CD4-positive, alpha-beta T cell treated with Interleukin-17A for 1 hour (primary cell): ENCODE measurements around the gene ABCB11.
"Not testable (repeated sequence)": the region's sequence is repeated elsewhere in the genome, so short reads cannot be mapped to it uniquely, and the experiment has no call there.

Source experiments
- DNase-seq: peaks from one replicate; pipeline ENCODE4 v3.0.0-alpha.2; 2020

ABCB11 gene

GRCh38 chr2:169031202-169031601 is at the start of gene ABCB11:
ABCB11 (minus strand) TSS chr2:169031324; CDS start chr2:169018125, 13,199 bp downstream.
- no peak for DNase-seq

- DNase-seq, result no peak
Observed at GRCh38 chr2:169080250-169081069, 49.3 kb upstream of the ABCB11 start.

DNA sequence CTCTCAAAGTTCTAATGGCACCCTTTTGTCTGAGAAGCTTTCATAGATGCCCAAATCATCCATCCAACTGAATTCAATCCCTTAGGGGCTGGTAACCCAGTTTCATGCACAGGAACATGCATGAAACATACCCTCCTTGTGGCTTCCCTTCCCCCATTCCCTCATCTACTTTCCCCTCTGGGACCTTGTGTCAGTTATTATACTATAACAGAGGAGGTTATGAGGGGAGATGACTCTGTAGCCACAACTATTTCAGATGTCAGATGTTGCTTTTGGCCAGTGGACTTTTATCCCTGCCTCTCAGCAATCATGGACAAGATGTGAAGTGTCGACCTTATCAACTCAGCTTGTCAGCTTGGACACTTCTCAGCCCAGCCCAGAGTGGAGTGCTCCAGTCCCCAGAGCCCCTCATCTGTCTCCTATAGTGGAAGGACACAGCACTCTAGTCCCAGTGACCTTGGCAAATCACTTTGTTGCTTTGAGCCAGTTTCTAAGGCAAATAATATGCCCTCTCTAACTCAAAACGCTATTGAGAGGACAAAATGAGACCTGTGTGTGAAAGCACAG is 46.6 kb upstream of the ABCB11 start:
- no peak for DNase-seq

DNA sequence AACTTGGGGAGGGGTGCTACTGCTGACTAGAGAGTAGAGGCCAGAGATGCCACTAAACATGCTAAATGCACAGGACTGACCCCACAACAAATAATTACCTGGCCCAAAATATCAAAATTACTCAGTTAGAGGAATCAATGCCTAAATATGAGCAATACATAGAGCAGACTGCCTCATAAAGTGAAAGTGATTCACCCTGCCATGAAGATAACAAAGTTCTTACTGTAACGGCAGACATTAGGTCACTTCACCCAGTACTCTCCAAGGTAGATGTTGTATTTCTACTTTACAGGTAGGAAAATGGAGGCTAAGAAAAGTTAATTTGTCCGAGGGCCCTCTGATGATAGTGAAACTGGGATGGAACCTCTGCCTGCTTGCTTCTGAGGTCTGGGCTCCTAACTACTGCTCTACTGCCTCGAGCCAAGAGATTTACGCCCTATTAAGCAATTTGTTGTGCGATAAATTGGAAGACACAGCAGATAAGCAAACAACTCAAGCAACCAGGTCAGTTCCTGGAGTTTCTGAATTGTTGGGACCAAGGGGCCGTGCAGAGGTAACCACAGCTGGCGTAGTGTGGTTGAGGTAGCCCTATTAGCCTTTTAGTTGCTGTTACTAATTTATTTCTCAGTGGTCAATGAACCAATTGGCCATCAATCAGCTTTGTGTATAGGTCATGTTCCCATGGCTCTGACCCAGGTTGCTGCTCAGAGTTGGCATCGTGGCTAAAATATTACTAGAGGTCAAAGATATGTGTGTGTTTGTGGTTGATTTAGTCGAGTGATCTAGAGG is 43.0 kb upstream of the ABCB11 start:
- DNase-seq, result no peak

- no peak for DNase-seq
Observed at GRCh38 chr2:169073211-169073962, 42.3 kb upstream of the ABCB11 start.

- DNase-seq, result no peak
Observed at GRCh38 chr2:169072163-169072925, 41.2 kb upstream of the ABCB11 start.

- DNase-seq, result no peak
Observed at GRCh38 chr2:169071455-169071854, 40.3 kb upstream of the ABCB11 start.

DNA sequence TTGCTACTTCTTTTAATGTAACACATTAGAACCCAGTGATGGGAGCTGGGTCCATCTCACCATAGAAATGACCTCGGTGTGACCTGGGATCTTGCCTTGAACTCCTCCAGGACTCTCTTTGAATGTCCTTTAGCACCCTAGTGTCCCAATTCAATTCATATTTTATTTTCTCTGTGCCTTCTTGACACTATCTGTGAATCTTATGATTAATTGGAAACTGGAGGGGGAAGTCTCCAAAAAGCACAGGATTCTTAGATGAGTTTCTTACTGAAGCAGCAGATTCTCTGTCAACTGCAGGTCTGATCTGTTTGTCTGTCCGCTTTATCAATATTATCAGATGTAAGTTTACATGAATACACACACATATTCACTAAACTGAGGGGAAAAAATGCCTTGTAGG is 38.7 kb upstream of the ABCB11 start:
- DNase-seq, result no peak

GRCh38 chr2:169069341-169069740 is 38.2 kb upstream of the ABCB11 start, which contains the start of gene DHRS9:
DHRS9 (plus strand) TSS chr2:169069563; CDS start chr2:169081582, 12,019 bp downstream.
- no peak for DNase-seq

- DNase-seq, result no peak
Observed at GRCh38 chr2:169066897-169067296, 35.8 kb upstream of the ABCB11 start.

DNA sequence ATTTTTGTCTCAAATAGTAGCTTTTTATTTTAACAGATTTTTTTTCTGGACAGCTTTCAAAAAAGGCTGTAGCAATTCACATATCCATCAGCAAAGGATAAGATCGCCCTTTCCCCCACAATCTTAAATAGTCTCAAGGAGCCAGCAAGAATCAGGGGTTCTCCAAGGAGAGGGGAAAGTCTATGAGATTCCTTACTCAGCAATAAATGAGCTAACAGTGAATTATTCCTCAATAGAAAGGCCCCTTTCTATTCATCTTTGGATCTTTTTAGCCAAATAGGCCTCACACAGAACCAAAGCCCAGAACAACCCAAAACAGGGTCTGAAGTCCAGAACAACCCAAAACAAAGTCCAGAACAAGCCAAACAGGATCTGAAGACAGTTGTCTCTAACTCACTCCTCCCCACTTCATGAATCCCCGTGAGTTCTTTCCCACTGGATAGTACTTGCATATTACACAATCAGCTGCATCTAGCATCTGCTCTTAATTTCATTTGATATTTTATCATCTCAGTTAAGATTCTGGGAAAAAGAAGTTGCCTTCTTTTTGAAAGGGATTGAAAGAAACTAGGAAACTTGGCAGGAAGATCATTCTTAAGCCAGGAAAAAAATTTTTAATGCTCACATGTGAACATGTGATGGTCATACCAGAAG is 34.9 kb upstream of the ABCB11 start:
- DNase-seq, result no peak

DNA sequence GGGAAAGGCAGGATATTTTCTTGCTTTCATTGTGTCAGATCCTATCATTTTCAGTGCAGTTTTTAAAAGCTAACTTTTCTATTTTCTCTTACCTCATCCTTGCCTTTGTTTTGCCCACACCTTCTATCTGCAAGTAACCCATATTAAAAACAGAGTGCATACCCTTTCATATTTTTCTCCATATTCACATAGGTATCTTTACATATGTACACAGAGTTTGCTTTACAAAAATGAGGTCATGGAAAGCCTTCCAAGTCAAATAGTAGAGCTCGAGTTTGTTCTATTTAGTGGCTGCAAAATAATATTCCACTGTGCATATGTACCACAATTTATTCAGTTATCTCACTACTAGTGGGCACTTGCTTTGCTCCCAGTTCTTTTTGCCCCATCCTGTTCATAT is 34.3 kb upstream of the ABCB11 start:
- DNase-seq, result no peak

GRCh38 chr2:169064199-169064598 is 33.1 kb upstream of the ABCB11 start:
- not testable (repeated sequence) for DNase-seq

DNA sequence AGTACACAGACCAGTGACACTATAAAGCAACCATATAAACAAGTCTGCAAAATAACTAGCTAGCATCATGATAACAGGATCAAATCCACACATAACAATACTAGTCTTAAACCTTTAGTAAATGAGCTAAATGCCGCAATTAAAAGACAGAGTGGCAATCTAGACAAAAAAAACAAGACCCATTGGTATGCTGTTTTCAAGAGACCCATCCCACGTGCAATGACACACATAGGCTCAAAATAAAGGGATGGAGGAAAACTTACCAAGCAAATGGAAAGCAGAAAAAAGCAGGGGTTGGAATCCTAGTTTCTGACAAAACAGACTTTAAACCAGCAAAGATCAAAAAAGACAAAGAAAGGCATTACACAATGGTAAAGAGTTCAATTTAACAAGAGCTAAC is 23.5 kb upstream of the ABCB11 start:
- DNase-seq, result not testable (repeated sequence)

DNA sequence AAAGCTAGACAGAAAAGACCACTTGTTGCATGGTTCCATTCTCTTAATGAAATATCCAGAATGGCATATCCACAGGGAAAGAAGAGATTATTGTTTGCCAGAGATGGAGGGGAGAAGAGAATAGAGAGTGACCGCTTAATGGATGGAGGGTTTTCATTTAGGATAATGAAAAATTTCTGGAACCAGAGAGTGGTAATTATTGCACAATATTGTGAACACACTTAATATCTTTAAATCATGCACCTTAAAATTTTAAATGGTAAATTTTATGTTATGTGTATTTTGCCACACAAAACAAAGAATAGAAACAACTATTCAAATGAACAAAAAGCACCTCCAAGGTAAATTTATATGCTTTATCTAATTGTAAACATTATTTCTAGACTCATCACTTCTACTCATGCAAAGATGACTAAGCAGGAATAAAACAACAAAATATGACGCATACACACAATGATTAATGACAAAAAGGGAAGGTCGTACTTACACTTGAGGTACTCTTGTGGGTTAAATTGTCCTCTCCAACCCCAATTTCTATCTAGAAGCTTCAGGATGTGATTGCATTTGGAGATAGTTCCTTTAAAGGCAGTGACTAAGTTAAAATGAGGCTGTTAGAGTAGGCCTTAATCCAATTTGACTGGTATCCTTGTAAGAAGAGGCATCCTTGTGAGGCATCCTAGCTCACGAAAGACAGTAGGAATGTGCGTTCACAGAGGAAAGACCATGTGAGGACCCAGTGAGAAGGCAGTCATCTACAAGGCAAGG is 19.5 kb upstream of the ABCB11 start:
- DNase-seq, result no peak

- no peak for DNase-seq
Observed at GRCh38 chr2:169049142-169049541, 18.0 kb upstream of the ABCB11 start.

DNA sequence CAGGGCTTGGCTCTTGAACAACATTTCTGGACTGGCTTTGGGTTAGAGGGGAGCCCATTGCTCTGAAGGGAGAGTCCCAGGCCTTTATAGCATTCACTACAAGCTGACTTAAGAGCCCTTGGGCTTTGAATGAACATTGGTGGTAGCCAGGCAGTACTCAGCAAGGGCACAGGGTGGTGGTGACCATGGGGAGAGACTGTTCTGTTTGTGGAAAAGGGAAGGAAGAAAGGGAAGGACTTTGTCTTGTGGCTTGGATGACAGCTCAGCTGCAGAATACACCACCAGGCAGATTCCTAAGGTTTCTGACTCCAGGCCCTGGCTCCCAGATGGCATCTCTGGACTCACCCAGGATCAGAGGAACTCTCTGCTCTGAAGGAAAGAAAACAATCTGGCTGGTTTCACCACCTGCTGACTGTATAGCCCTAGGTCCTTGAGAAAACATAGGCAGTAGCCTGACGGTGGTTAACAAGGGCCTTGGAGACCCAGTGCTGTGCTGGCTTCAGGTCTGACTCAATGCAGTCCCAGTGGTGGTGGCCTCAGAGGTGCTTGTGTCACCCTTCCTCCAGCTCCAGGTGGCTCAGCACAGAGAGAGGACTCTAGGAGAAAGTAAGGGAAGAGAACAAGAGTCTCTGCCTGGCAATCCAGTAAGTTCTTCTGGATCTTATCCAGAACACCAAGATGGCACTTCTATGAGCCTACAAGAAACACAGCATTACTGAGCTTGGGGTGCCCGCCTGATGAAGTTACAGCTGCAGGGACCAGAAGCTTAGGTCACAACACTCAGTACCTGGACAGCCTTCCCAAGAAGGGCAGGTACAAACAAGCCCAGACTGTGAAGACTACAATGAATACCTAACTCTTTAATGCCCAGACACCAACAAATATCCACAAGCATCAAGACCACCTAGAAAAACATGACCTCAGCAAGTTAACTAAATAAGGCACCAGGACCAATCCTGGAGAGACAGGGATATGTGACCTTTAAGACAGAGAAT is 16.4 kb upstream of the ABCB11 start:
- no peak for DNase-seq

GRCh38 chr2:169046440-169047151 is 15.5 kb upstream of the ABCB11 start:
- no peak for DNase-seq

DNA sequence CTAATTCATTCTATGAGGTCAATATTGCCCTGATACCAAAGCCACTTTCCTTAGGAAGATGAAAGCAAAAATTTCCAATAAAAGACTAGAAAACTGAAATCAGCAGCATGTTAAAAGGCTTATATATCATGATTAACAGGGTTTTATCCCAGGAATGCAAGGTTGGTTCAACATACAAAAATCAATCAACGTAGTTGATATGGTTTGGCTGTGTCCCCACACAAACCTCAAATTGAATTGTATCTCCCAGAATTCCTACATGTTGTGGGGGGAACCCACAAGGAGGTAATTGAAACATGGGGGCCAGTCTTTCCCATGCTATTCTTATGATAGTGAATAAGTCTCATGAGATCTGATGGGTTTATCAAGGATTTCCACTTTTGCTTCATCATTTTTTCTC is 11.7 kb upstream of the ABCB11 start:
- DNase-seq, result no peak
